HepG2 (cell line): ENCODE results near the gene MYH9. TPM values are rescaled to one million over a fixed set of nuclear protein-coding genes. Genes with fewer than 3 reads are reported as not detected.

Experiments
- ELF3 ChIP-seq: IDR thresholded peaks from 2 replicates; pipeline ENCODE4 v1.6.1; 2016; ENCODE audit warnings: missing genetic modification reagents, missing compliant biosample characterization
- FOSL2 ChIP-seq: sonication (generic); formaldehyde crosslinking; IDR thresholded peaks from 2 replicates; pipeline ENCODE4 v1.4.0; 2020; ENCODE audit warnings: missing genetic modification reagents
- FOXA1 ChIP-seq, 2 experiments: fragments of 450-650 bp in 1 of 2; sonication (generic) in 1 of 2; formaldehyde crosslinking in 1 of 2; IDR thresholded peaks; 2 replicates each; pipeline versions ENCODE4 v1.4.0 to v1.6.1; 2016 to 2020; ENCODE audit warnings: missing genetic modification reagents in 1 of 2
- GATA4 ChIP-seq: sonication (generic); IDR thresholded peaks from 2 replicates; pipeline ENCODE4 v1.6.1; 2016; ENCODE audit warnings: antibody characterized with exemption, low read depth, borderline replicate concordance
- HDAC2 ChIP-seq: sonication (generic); formaldehyde crosslinking; IDR thresholded peaks from 2 replicates; pipeline ENCODE4 v1.4.0; 2020; ENCODE audit warnings: missing genetic modification reagents
- HMG20A ChIP-seq: IDR thresholded peaks from 2 replicates; pipeline ENCODE4 v1.6.1; 2016; ENCODE audit warnings: borderline replicate concordance
- JUNB ChIP-seq: sonication (generic); formaldehyde crosslinking; IDR thresholded peaks from 2 replicates; pipeline ENCODE4 v1.8.0; 2022; ENCODE audit warnings: missing genetic modification reagents, mild to moderate bottlenecking, borderline replicate concordance
- KLF16 ChIP-seq, 2 experiments: sonication (generic) in 1 of 2; formaldehyde crosslinking in 1 of 2; IDR thresholded peaks; 2 replicates each; pipeline versions ENCODE4 v1.6.1 to v1.8.0; 2016 to 2023; ENCODE audit warnings: missing genetic modification reagents in 2 of 2, missing compliant biosample characterization in 1 of 2
- MIXL1 ChIP-seq: IDR thresholded peaks from 2 replicates; pipeline ENCODE4 v1.6.1; 2016
- NCOA2 ChIP-seq: sonication (generic); formaldehyde crosslinking; IDR thresholded peaks from 2 replicates; pipeline ENCODE4 v1.8.0; 2022; ENCODE audit warnings: inconsistent platforms
- RARA ChIP-seq: IDR thresholded peaks from 2 replicates; pipeline ENCODE4 v1.6.1; 2016; ENCODE audit warnings: missing genetic modification reagents, missing compliant biosample characterization
- RXRB ChIP-seq: IDR thresholded peaks from 2 replicates; pipeline ENCODE4 v1.6.1; 2016; ENCODE audit warnings: borderline replicate concordance, missing genetic modification reagents, missing compliant biosample characterization
- SIN3A ChIP-seq: IDR thresholded peaks from 2 replicates; pipeline ENCODE4 v1.6.1; 2011; ENCODE audit warnings: low read depth, mild to moderate bottlenecking, control low read depth, low read length, borderline replicate concordance
- SOX5 ChIP-seq: IDR thresholded peaks from 2 replicates; pipeline ENCODE4 v1.6.1; 2016; ENCODE audit warnings: borderline replicate concordance
- ZKSCAN8 ChIP-seq: IDR thresholded peaks from 2 replicates; pipeline ENCODE4 v1.6.1; 2016; ENCODE audit warnings: borderline replicate concordance, missing genetic modification reagents, missing compliant biosample characterization
- ZMYM3 ChIP-seq: sonication (generic); formaldehyde crosslinking; IDR thresholded peaks from 2 replicates; pipeline ENCODE4 v1.5.1; 2020; ENCODE audit warnings: mild to moderate bottlenecking, missing genetic modification reagents
- ZNF205 ChIP-seq: IDR thresholded peaks from 2 replicates; pipeline ENCODE4 v1.6.1; 2018; ENCODE audit warnings: missing biosample characterization, missing genetic modification reagents
- ZNF572 ChIP-seq: sonication (generic); formaldehyde crosslinking; IDR thresholded peaks from 2 replicates; pipeline ENCODE4 v1.5.1; 2020; ENCODE audit warnings: mild to moderate bottlenecking, missing genetic modification reagents
- polyA plus RNA-seq, 8 experiments: library from polyadenylated mRNA; depleted of rRNA in 3 of 8; stranded (reverse) in 7 of 8; unstranded in 1 of 8; fragments of >200 nt; fragmentation: Illumina TruSeq in 4 of 8; extraction: Trizol in 4 of 8; gene quantifications; 2 replicates each; pipeline versions ENCODE4 v1.2.1 to v1.2.3, GENCODE V29; 2011 to 2016; ENCODE audit warnings: low read depth in 4 of 8, missing spikeins in 1 of 8, mixed read lengths in 1 of 8; ENCODE audit not compliant: insufficient read depth in 1 of 8
- total RNA-seq, 5 experiments: library from RNA; depleted of rRNA; stranded (reverse); fragments of >200 nt; fragmentation: Illumina TruSeq; extraction: Trizol; gene quantifications; 2 replicates each; pipeline ENCODE4 v1.2.3, GENCODE V29; 2016; ENCODE audit warnings: low read depth in 1 of 5
- TF ChIP-seq, protein P1 (sequence below): IDR thresholded peaks from 2 replicates; pipeline ENCODE4 v1.4.0; 2020; ENCODE audit warnings: mild to moderate bottlenecking, missing genetic modification reagents
- TF ChIP-seq, protein P2 (sequence below): sonication (generic); formaldehyde crosslinking; IDR thresholded peaks from 2 replicates; pipeline ENCODE4 v1.4.0; 2020; ENCODE audit warnings: missing genetic modification reagents
- TF ChIP-seq, protein P3 (sequence below): sonication (generic); formaldehyde crosslinking; IDR thresholded peaks from 2 replicates; pipeline ENCODE4 v1.8.0; 2022; ENCODE audit warnings: mild to moderate bottlenecking, missing genetic modification reagents

MYH9 gene
- total and polyA plus RNA-seq, 2 of the 13 experiments (the other 11 are each of a cell fraction or from before 2014, with no cell fraction given) = 50.7 to 98.5 TPM

DNA sequence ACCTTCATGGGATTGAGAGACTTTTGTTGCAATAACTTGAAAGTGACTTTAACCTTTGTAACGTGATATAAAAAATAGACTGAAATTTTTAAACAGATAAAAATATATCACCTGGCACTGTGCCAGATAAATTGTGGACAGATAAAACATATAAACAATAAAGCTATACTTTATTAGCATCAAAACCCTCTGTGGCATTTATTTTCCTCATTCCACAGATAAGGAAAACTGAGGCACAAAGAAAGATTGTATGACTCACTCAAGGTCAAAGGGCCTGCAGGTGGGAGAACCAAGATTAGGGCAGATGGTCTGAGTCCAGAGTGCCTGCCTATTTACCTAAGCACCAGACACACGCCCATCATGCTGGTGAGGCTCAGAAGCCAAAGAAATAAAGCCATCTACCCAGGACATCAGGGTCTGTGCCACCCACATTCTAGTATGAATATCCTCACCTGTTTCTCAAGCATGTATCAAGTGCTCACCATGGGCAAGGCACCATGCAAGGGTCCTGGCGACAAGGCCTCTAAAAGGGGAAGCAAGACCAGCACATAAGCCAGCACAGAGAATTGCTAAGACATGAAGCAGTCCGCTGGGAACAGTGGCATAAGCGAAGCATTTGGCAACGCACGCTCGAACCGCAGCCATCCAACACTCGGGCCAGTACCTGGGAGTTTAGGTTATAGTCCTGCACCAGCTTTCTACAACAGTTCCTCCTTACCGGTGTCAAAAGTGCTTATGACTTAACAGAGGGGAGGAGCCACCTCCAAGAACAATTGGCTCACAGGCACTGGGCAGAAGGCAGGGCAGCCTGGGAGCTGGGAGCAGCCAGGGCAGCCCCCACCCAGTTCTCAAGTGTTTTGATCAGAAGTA, 17.6 kb downstream of the MYH9 start (continued):
- TF ChIP-seq ZNF205 (CRISPR knock-in tag) (0 out of 2 replicates have a peak, but pooled peaks have one; percentile 18), ZMYM3 (CRISPR knock-in tag) (0 out of 2 replicates have a peak, but pooled peaks have one; percentile 22), ZNF572 (CRISPR knock-in tag) (no peak), ELF3 (CRISPR knock-in tag) (peak; percentile 67), NCOA2 (CRISPR knock-in tag) (peak; percentile 41; the same call in 1 of the 2 replicates), GATA4 (no peak; the same call in 1 of the 2 replicates), SIN3A (peak; percentile 47; the same call in 1 of the 2 replicates), HDAC2 (CRISPR knock-in tag) (peak; percentile 63; the same call in 1 of the 2 replicates), JUNB (peak; percentile 40; the same call in 1 of the 2 replicates), RXRB (CRISPR knock-in tag) (0 out of 2 replicates have a peak, but pooled peaks have one; percentile 27), ZKSCAN8 (CRISPR knock-in tag) (peak; percentile 40; the same call in 1 of the 2 replicates), HMG20A (CRISPR knock-in tag) (peak; percentile 25; the same call in 1 of the 2 replicates), SOX5 (CRISPR knock-in tag) (peak; percentile 26; the same call in 1 of the 2 replicates), FOXA1 (IDR thresholded peaks at IDR 0.05) (no peak), FOXA1 (CRISPR knock-in tag; IDR thresholded peaks at IDR 0.05) (peak; percentile 87), MIXL1 (CRISPR knock-in tag) (0 out of 2 replicates have a peak, but pooled peaks have one; percentile 26), RARA (CRISPR knock-in tag) (peak; percentile 12), KLF16 (CRISPR knock-in tag; IDR thresholded peaks at IDR 0.05) (peak in 1 of 2 experiments; percentile 32; a peak in 1 of 4 replicates), FOSL2 (CRISPR knock-in tag) (peak; percentile 93)
- TF ChIP-seq, protein P1, sequence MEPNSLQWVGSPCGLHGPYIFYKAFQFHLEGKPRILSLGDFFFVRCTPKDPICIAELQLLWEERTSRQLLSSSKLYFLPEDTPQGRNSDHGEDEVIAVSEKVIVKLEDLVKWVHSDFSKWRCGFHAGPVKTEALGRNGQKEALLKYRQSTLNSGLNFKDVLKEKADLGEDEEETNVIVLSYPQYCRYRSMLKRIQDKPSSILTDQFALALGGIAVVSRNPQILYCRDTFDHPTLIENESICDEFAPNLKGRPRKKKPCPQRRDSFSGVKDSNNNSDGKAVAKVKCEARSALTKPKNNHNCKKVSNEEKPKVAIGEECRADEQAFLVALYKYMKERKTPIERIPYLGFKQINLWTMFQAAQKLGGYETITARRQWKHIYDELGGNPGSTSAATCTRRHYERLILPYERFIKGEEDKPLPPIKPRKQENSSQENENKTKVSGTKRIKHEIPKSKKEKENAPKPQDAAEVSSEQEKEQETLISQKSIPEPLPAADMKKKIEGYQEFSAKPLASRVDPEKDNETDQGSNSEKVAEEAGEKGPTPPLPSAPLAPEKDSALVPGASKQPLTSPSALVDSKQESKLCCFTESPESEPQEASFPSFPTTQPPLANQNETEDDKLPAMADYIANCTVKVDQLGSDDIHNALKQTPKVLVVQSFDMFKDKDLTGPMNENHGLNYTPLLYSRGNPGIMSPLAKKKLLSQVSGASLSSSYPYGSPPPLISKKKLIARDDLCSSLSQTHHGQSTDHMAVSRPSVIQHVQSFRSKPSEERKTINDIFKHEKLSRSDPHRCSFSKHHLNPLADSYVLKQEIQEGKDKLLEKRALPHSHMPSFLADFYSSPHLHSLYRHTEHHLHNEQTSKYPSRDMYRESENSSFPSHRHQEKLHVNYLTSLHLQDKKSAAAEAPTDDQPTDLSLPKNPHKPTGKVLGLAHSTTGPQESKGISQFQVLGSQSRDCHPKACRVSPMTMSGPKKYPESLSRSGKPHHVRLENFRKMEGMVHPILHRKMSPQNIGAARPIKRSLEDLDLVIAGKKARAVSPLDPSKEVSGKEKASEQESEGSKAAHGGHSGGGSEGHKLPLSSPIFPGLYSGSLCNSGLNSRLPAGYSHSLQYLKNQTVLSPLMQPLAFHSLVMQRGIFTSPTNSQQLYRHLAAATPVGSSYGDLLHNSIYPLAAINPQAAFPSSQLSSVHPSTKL (CRISPR knock-in tag) = peak; percentile 71
- TF ChIP-seq, protein P2, sequence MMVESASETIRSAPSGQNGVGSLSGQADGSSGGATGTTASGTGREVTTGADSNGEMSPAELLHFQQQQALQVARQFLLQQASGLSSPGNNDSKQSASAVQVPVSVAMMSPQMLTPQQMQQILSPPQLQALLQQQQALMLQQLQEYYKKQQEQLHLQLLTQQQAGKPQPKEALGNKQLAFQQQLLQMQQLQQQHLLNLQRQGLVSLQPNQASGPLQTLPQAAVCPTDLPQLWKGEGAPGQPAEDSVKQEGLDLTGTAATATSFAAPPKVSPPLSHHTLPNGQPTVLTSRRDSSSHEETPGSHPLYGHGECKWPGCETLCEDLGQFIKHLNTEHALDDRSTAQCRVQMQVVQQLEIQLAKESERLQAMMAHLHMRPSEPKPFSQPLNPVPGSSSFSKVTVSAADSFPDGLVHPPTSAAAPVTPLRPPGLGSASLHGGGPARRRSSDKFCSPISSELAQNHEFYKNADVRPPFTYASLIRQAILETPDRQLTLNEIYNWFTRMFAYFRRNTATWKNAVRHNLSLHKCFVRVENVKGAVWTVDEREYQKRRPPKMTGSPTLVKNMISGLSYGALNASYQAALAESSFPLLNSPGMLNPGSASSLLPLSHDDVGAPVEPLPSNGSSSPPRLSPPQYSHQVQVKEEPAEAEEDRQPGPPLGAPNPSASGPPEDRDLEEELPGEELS (CRISPR knock-in tag) = 0 out of 2 replicates have a peak, but pooled peaks have one; percentile 37
- TF ChIP-seq, protein P3, sequence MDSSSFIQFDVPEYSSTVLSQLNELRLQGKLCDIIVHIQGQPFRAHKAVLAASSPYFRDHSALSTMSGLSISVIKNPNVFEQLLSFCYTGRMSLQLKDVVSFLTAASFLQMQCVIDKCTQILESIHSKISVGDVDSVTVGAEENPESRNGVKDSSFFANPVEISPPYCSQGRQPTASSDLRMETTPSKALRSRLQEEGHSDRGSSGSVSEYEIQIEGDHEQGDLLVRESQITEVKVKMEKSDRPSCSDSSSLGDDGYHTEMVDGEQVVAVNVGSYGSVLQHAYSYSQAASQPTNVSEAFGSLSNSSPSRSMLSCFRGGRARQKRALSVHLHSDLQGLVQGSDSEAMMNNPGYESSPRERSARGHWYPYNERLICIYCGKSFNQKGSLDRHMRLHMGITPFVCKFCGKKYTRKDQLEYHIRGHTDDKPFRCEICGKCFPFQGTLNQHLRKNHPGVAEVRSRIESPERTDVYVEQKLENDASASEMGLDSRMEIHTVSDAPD (CRISPR knock-in tag) = peak; percentile 86
